Stimulated activated CD4-positive, alpha-beta T cell treated with anti-CD3 and anti-CD28 coated beads, TNF-alpha, amount 100 ng/mL, for 48 hours (primary cell): ENCODE data around the gene HADH.

Experiments used
- DNase-seq, 3 donors: peaks; one replicate each; pipeline ENCODE4 v3.0.0-alpha.2; 2020; ENCODE audit warnings: low read depth in 3 of 3

HADH gene

GRCh38 chr4:108058685-108059440 lies 69.2 kb downstream of the HADH start:
- no peak for DNase-seq

GRCh38 chr4:108060164-108060563 lies 70.5 kb downstream of the HADH start:
- no peak for DNase-seq

- no peak for DNase-seq
These were observed 71.1 kb downstream of the HADH start for GRCh38 chr4:108060686-108061321.

GRCh38 chr4:108068442-108068841 lies 78.8 kb downstream of the HADH start:
- no peak for DNase-seq

- DNase-seq, result no peak
These were observed 81.1 kb downstream of the HADH start for GRCh38 chr4:108070775-108071174.

GRCh38 chr4:108072300-108072699 lies 82.6 kb downstream of the HADH start:
- no peak for DNase-seq

GRCh38 chr4:108078024-108078733 lies 88.5 kb downstream of the HADH start:
- no peak for DNase-seq

- peak in 1 of 3 donors; percentile 9 for DNase-seq
These were observed 91.1 kb downstream of the HADH start for GRCh38 chr4:108080747-108081146.

GRCh38 chr4:108081256-108081655 lies 91.6 kb downstream of the HADH start:
- DNase-seq, result peak in 1 of 3 donors; percentile 9
